Fibroblast of lung (primary cell): Measurements from ENCODE around the gene JMJD7.

Experiments used
- EZH2 ChIP-seq: IDR thresholded peaks from 2 replicates; pipeline ENCODE4 v1.5.1; 2012; ENCODE audit warnings: low read length, control low read depth, mild to moderate bottlenecking; ENCODE audit errors: missing control alignments
- TF ChIP-seq, protein P1 (sequence below), 2 donors: IDR thresholded peaks in 1 of 2; conservative IDR thresholded peaks in 1 of 2; 1 replicate in 1 of 2; 2 replicates in 1 of 2; pipeline ENCODE4 v1.5.1; 2011 to 2012; ENCODE audit warnings: low read length in 2 of 2, control low read depth in 1 of 2, inconsistent platforms in 1 of 2, low read depth in 1 of 2, mild to moderate bottlenecking in 1 of 2

DNA sequence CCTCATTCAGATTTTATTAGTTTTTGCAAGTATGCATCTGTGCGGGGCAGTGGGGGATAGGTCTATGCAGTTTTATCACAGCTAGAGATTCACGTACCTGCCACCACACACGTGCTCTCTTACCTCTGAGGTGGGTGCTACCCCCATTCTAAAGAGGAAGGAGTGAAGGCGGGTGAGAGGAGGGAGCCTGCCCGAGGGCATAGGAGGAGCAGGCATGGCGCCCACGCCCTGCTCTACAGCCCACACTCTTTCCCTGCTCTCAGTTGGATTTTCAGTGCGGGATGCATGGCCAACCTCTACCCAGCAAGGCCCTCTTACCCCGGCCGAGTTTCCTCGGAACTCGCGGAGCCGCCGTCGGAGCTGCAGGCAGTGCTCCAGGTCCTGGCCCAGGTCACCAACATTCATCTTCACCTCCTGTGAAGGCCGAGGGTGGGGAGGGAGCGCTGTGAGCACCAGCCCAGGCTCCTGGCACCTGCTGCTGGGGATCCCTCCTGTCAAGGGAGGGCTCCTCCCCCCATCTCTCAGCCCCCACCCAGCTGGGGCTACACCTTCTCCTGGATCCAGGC is 37.7 kb downstream of the JMJD7 start:
- TF ChIP-seq, protein P1, sequence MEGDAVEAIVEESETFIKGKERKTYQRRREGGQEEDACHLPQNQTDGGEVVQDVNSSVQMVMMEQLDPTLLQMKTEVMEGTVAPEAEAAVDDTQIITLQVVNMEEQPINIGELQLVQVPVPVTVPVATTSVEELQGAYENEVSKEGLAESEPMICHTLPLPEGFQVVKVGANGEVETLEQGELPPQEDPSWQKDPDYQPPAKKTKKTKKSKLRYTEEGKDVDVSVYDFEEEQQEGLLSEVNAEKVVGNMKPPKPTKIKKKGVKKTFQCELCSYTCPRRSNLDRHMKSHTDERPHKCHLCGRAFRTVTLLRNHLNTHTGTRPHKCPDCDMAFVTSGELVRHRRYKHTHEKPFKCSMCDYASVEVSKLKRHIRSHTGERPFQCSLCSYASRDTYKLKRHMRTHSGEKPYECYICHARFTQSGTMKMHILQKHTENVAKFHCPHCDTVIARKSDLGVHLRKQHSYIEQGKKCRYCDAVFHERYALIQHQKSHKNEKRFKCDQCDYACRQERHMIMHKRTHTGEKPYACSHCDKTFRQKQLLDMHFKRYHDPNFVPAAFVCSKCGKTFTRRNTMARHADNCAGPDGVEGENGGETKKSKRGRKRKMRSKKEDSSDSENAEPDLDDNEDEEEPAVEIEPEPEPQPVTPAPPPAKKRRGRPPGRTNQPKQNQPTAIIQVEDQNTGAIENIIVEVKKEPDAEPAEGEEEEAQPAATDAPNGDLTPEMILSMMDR (conservative IDR thresholded peaks at IDR 0.05 in 1 of 2, IDR thresholded peaks at IDR 0.05 in 1 of 2; ENCODE audit: low read depth in 1 of 2, low read length in 2 of 2) = no peak
- no peak for TF ChIP-seq EZH2
